Central memory CD8-positive, alpha-beta T cell (primary cell): Measurements from ENCODE around the gene MDC1.
"Not testable (repeated sequence)": the region's sequence is repeated elsewhere in the genome, so short reads cannot be mapped to it uniquely, and the experiment has no call there.

Experiments
- ATAC-seq: fragments of 150-1000 bp; cut with Tn5 transposase; replicated peaks from 2 replicates; pipeline ENCODE4 v1.10.0; 2022; ENCODE audit warnings: mild to moderate bottlenecking, moderate FRiP score, moderate number of reproducible peaks; ENCODE audit not compliant: poor library complexity, severe bottlenecking; ENCODE audit errors: extremely low read depth
- DNase-seq, 2 donors: peaks; one replicate each; pipeline ENCODE4 v3.0.0; 2021; ENCODE audit warnings: low spot score in 2 of 2
- H3K27ac Mint-ChIP-seq: one replicate; pipeline ENCODE4 v1.8.0; 2022; ENCODE audit warnings: low read depth, mild to moderate bottlenecking, moderate library complexity, mixed read lengths
- H3K27me3 Mint-ChIP-seq: one replicate; pipeline ENCODE4 v1.8.0; 2022; ENCODE audit warnings: mixed read lengths
- H3K36me3 Mint-ChIP-seq: one replicate; pipeline ENCODE4 v1.8.0; 2022; ENCODE audit warnings: mild to moderate bottlenecking, moderate library complexity, mixed read lengths; ENCODE audit not compliant: insufficient read depth
- H3K4me1 Mint-ChIP-seq: one replicate; pipeline ENCODE4 v1.8.0; 2022; ENCODE audit warnings: mixed read lengths
- H3K4me3 Mint-ChIP-seq: one replicate; pipeline ENCODE4 v1.8.0; 2022; ENCODE audit warnings: mild to moderate bottlenecking, moderate library complexity, mixed read lengths
- H3K9me3 Mint-ChIP-seq: one replicate; pipeline ENCODE4 v1.8.0; 2022; ENCODE audit warnings: mixed read lengths

Gene MDC1

GRCh38 chr6:30726506-30727413 is 9.7 kb upstream of the MDC1 start:
- no peaks in the 10 kb centered on the region for H3K9me3 Mint-ChIP-seq
- no peaks in the 10 kb centered on the region for H3K27me3 Mint-ChIP-seq
- no peak overlapping the region for H3K4me3 Mint-ChIP-seq
- H3K27ac Mint-ChIP-seq = no peak overlapping the region
- DNase-seq (no peak), ATAC-seq (no peak)
- peaks cover 46% of the 10 kb centered on the region for H3K4me1 Mint-ChIP-seq
- peaks cover 68% of the 10 kb centered on the region for H3K36me3 Mint-ChIP-seq

- Mint-ChIP-seq H3K9me3 (no peaks in the 10 kb centered on the region), H3K4me1 (peaks cover 46% of the 10 kb centered on the region), H3K27ac (peak overlapping the region; percentile 6), H3K4me3 (no peak overlapping the region), H3K27me3 (no peaks in the 10 kb centered on the region), H3K36me3 (peaks cover 71% of the 10 kb centered on the region)
- ATAC-seq (no peak), DNase-seq (no peak)
Measured at GRCh38 chr6:30725713-30726505, 8.8 kb upstream of the MDC1 start.

GRCh38 chr6:30724906-30725667 is 8.0 kb upstream of the MDC1 start:
- no peaks in the 10 kb centered on the region for H3K27me3 Mint-ChIP-seq
- no peak overlapping the region for H3K4me3 Mint-ChIP-seq
- peak overlapping the region; percentile 69 for H3K27ac Mint-ChIP-seq
- no peaks in the 10 kb centered on the region for H3K9me3 Mint-ChIP-seq
- peaks cover 75% of the 10 kb centered on the region for H3K36me3 Mint-ChIP-seq
- peaks cover 39% of the 10 kb centered on the region for H3K4me1 Mint-ChIP-seq
- DNase-seq (no peak), ATAC-seq (no peak)

GRCh38 chr6:30723843-30724741 is 7.0 kb upstream of the MDC1 start:
- not testable (repeated sequence) for ATAC-seq, H3K9me3 Mint-ChIP-seq, DNase-seq, H3K27me3 Mint-ChIP-seq
- H3K27ac Mint-ChIP-seq = peak overlapping the region; percentile 69
- peak overlapping the region; percentile 94 for H3K4me3 Mint-ChIP-seq
- peaks cover 45% of the 10 kb centered on the region for H3K4me1 Mint-ChIP-seq
- H3K36me3 Mint-ChIP-seq = peaks cover 73% of the 10 kb centered on the region

GRCh38 chr6:30723159-30723842 is 6.2 kb upstream of the MDC1 start:
- not testable (repeated sequence) for H3K27me3 Mint-ChIP-seq, DNase-seq, H3K9me3 Mint-ChIP-seq, ATAC-seq
- peak overlapping the region; percentile 87 for H3K27ac Mint-ChIP-seq
- H3K36me3 Mint-ChIP-seq = peaks cover 67% of the 10 kb centered on the region
- peaks cover 45% of the 10 kb centered on the region for H3K4me1 Mint-ChIP-seq
- peak overlapping the region; percentile 94 for H3K4me3 Mint-ChIP-seq

- peak overlapping the region; percentile 94 for H3K4me3 Mint-ChIP-seq
- H3K27ac Mint-ChIP-seq = peak overlapping the region; percentile 87
- DNase-seq = peak; percentile 81 to 92
- no peak for ATAC-seq
- H3K4me1 Mint-ChIP-seq = peaks cover 48% of the 10 kb centered on the region
- H3K36me3 Mint-ChIP-seq = peaks cover 63% of the 10 kb centered on the region
- H3K27me3 Mint-ChIP-seq = no peaks in the 10 kb centered on the region
- no peaks in the 10 kb centered on the region for H3K9me3 Mint-ChIP-seq
Measured at GRCh38 chr6:30722280-30723112, 5.4 kb upstream of the MDC1 start.

GRCh38 chr6:30722025-30722279 is 4.9 kb upstream of the MDC1 start:
- H3K27me3 Mint-ChIP-seq, DNase-seq, ATAC-seq, H3K9me3 Mint-ChIP-seq: not testable (repeated sequence)
- Mint-ChIP-seq H3K36me3 (peaks cover 64% of the 10 kb centered on the region), H3K27ac (peak overlapping the region; percentile 87), H3K4me3 (peak overlapping the region; percentile 94), H3K4me1 (peaks cover 54% of the 10 kb centered on the region)

GRCh38 chr6:30721198-30722024 is 4.3 kb upstream of the MDC1 start:
- H3K27ac Mint-ChIP-seq = peak overlapping the region; percentile 87
- peaks cover 64% of the 10 kb centered on the region for H3K36me3 Mint-ChIP-seq
- H3K27me3 Mint-ChIP-seq = no peaks in the 10 kb centered on the region
- ATAC-seq = peak; percentile 26
- H3K9me3 Mint-ChIP-seq = no peaks in the 10 kb centered on the region
- DNase-seq = peak; percentile 92 to 94
- H3K4me1 Mint-ChIP-seq = peaks cover 59% of the 10 kb centered on the region
- H3K4me3 Mint-ChIP-seq = peak overlapping the region; percentile 94

GRCh38 chr6:30720738-30721197 is 3.7 kb upstream of the MDC1 start:
- H3K27ac Mint-ChIP-seq = peak overlapping the region; percentile 87
- peaks cover 60% of the 10 kb centered on the region for H3K36me3 Mint-ChIP-seq
- no peaks in the 10 kb centered on the region for H3K9me3 Mint-ChIP-seq
- ATAC-seq = no peak
- H3K4me1 Mint-ChIP-seq = peaks cover 65% of the 10 kb centered on the region
- peak in 1 of 2 donors; percentile 38 for DNase-seq
- no peaks in the 10 kb centered on the region for H3K27me3 Mint-ChIP-seq
- H3K4me3 Mint-ChIP-seq = peak overlapping the region; percentile 94
